ENCODE data around the gene CNNM4.

The CNNM4 gene

GRCh38 chr2:96759548-96759947 lies 1.2 kb upstream of the CNNM4 start:
- no peak for DNase-seq (ENCODE audit: low spot score)

- DNase-seq (ENCODE audit: low spot score): no peak
Observed at GRCh38 chr2:96760986-96761832, 507 bp downstream of the CNNM4 start.

- DNase-seq (ENCODE audit: low spot score): no peak
Observed at GRCh38 chr2:96762529-96763311, 2.0 kb downstream of the CNNM4 start.

DNA sequence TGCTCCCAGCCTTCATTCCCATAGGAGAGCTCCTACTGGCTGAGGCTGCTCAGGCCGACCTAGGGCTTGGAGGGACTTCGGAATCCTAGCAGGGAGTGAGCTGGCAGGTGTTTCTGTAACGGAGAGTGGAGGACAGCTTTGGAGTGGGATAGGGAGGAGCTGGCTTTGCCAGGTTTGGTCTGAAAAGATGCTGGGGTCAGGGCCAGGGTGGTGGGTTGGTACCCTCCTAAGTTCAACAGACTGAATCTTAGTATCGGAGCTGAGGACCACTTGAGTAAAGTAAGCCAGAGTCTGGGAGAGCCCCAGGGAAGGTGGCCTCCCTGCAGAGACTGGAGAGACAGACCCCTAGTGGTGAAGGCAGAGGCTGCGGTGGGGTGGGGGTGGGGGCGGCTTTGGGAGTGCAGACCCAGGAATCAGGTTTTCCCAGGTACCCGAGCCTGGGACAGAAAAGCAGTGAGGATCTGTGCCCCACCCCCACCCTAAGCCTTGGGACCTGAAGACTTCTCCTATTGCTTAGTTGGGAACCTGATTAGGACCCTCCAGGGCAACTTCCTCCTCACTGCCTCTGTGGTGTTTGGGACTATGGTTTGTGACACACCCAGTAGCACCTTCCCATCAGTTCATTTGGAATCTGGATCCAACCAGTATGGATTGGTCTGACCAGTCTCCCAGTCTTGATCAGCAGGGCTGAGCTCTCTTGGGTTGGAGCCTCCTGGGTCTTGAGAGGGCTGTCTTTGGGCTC lies 3.0 kb downstream of the CNNM4 start:
- no peak for DNase-seq (ENCODE audit: low spot score)

DNA sequence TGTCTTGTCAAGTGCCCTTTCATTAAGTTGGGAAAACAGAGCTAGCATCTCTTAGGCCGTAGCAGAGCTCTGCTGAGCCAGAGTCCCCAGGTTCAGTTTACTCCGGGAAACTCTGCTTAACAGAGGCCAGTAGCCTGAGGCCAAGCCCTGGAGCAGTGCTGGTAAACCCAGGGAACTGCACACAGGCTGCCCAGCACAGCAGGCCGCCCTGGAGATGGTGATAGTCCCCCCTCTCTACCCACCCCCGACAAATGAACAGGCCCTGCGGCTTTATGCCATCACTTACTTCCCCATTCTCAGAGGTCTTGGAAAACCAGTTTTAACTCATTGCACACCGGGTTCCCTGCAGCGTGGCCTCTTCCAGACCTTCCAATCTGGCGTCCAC lies 3.5 kb downstream of the CNNM4 start:
- no peak for DNase-seq (ENCODE audit: low spot score)

DNA sequence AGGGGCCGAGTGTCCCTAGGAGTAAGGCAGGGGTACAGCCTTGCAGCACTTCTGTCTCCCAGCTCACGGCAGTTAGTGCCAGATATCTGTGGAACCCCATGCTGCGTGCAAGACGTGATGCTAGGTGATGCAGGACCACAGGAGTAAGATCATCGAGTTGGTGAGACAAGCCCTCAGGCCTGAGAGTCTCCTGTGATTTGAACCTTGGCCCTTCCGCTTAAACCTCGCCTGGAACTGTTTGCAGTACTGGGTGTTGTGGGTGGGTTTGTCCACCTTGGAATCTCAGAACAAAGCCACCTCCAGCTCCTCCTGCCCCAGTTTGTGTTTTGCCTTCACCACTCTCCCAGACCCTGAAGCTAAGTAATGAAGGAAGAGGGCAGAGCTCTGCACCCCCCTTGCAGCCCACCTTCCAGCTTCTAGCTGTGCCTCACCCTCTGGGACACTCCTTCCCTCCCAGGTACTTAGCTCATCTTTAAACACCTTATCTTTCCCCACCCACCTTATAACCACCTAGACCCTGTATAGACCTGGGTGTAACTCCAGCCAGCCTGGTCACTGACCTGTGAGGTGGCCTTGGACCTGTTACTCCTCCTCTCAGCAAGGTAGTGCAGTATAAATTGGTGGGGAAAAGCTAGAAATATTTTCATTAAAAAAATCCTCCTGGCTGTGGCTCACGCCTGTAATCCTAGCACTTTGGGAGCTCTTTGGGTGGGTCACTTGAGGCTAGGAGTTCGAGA lies 6.6 kb downstream of the CNNM4 start:
- no peak for DNase-seq (ENCODE audit: low spot score)

DNA sequence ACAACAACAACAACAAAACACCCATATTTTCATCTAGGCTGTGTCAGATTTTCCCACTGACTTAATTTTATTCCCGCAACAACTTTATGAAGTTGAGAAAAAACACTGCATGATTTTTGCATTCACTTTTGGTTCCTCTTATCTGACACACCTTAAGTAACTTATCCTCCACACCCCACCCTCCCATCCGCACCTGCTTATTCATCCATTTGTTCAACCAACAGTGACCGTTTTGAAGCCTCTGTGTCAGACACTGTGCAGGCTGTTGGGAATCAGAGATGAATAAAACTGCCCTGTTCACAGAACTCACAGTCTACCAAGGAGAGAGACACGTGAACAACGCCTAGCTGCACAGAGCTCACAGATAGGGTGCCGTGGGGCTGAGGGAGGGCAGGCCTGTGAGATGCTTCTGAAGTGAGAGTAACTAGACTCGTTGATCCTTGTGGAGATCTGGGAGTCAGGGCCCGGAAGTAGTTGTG lies 7.4 kb downstream of the CNNM4 start:
- DNase-seq (ENCODE audit: low spot score): no peak

DNA sequence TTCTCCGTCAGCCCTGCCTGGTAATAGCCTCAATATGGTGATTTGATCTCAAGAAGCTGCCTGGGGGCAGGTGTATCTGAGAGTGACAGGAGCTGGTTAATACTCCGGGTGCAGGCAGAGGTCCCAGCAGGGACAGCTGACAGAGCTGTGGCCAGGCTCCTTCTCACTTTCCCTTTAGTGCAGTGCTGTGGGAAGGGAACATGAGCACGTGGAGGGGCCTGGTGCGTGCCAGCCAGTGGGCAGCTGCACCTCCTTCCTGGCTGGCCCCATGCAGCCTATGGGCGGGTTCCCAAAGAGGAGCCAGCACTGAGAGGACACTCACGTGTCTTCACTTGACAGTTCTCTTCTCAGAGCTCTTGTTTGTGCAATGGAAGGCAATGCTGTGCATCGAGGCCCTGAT lies 9.1 kb downstream of the CNNM4 start:
- DNase-seq (ENCODE audit: low spot score): no peak

DNA sequence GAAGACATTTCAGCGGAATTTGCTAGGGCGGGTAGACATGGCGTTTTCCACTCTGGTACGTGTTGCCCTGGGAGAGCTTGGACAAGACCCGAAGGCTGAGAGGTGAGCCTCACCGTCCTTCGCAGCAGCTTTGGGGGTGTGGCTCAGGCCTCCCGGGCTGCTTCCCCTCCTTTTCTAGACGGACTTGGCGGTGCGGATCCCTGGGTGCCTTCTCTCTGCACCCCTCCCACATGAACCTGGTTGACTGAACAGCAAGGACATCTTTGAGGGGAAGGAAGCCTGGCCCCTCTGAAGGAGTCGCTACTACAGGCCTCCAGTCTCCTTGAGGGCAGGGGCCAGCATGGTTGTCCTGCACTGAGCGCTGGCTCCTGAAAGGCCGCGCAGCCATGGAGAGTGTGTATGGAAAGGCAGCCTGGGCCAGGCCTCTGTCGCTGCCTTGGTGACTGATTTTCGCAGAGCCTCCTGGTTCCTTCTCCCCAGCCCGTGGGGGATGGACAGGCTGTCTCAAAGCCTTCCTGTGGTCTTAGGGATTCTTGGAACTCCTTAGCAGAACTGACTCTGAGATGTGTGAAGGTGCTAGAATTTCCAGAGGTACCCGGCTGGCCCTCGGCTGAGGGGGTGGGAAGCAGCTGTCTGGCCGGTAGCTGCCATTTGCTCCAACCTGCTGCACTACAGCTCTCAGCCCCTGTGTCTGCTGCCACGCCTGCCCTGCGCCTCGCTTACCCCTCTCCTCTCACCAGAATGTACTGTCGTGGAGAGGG lies 9.9 kb downstream of the CNNM4 start:
- no peak for DNase-seq (ENCODE audit: low spot score)

DNA sequence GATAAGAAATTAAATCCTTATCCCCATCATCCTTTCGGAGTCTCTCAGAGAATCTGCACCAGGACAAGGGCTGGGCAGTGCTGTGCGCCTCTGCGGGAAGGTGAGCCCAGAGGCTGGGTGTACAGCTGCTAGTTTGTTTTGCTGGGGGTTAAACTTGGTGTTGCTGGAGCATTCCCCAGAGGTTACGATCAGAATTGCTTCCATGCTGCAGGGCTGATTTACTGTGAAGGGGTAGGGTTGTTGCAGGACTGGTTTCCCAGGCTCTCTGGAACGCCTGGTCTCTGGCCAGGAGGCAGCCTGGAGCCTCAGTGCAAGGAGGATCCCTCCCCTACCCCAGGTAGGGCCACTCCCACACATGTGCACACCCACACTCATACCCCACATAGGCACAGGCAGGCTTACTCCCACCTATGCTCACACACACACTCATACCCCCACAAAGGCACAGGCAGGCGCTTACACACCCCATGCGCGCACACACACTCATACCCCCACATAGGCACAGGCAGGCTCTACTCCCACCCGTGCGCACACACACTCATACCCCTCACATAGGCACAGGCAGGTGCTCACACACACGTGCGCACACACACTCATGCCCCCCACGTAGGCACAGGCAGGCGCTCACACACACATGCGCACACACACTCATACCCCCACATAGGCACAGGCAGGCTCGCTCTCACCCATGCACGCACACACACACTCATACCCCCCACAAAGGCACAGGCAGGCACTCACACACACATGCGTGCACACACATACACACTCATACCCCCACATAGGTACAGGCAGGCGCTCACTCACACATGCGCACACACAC lies 11.3 kb downstream of the CNNM4 start:
- DNase-seq (ENCODE audit: low spot score): no peak

DNA sequence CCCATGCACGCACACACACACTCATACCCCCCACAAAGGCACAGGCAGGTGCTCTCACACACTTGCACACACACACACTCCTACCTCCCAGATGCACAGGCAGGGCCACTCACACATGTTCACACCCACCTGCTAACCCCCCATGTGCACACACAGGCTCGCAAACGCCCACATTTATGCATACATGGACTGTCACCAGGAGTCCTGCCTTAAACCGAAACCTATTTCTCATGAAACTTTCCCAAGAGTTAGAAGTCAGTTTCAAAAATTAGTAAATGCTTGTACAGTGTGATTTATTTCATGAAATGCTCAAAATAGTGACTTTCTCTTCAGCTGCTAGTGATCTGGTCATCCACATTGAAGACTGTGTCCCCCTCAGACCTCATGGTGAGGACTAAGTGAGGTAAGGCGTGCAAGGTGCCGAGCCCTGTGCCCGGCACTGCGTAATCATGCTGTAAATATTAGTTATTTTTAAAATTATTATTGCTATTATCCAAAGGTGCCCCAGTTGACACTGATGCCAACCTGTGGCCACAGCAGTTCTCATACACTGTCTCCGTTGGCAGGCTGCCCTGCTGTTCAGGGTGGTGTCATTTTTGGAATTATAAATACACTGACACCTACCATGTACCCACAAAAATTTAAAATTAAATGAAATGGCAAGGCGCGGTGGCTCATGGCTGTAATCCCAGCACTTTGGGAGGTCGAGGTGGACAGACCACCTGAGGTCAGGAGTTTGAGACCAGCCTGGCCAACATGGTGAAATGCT lies 12.4 kb downstream of the CNNM4 start:
- peak; percentile 35 for DNase-seq (ENCODE audit: low spot score)

DNA sequence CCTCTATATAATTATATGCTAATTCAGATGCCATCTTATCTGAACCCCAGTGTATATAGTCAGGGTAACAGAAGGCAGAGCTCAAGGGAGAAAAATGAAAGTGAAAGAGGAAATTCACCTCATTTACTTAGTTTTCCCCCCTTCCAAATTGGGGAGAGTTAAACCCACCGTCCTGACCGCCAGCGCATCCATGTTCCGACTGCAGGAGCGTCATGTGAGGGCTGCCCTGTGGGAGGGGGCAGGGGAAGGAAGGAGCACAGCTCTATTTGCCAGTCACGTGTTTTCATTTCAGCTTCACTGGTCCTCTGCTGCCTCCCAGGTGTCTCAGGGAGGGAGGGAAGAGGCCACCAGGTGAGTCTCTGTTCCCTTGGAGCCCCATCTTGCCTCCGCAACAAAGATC lies 13.2 kb downstream of the CNNM4 start:
- DNase-seq (ENCODE audit: low spot score): peak; percentile 26

GRCh38 chr2:96775160-96775559 lies 14.5 kb downstream of the CNNM4 start:
- no peak for DNase-seq (ENCODE audit: low spot score)

- no peak for DNase-seq (ENCODE audit: low spot score)
Observed at GRCh38 chr2:96783388-96783787, 22.7 kb downstream of the CNNM4 start.

GRCh38 chr2:96787411-96787810 lies 26.7 kb downstream of the CNNM4 start:
- DNase-seq (ENCODE audit: low spot score): no peak

- DNase-seq (ENCODE audit: low spot score): no peak
Observed at GRCh38 chr2:96788442-96789244, 27.9 kb downstream of the CNNM4 start.

- no peak for DNase-seq (ENCODE audit: low spot score)
Observed at GRCh38 chr2:96789245-96789617, 28.5 kb downstream of the CNNM4 start.
